Stimulated activated CD8-positive, alpha-beta memory T cell treated with anti-CD3 and anti-CD28 coated beads, Interleukin-2, amount 100 ng/mL, for 48 hours (primary cell): Measurements from ENCODE around the gene RRP1B.
"Not testable (repeated sequence)": the region's sequence is repeated elsewhere in the genome, so short reads cannot be mapped to it uniquely, and the experiment has no call there.

Experiments used
- DNase-seq, 2 donors: peaks; one replicate each; pipeline ENCODE4 v3.0.0-alpha.2; 2020; ENCODE audit warnings: low read depth in 2 of 2

RRP1B gene

GRCh38 chr21:43669828-43670605 lies 10.7 kb downstream of the RRP1B start:
- DNase-seq: no peak

GRCh38 chr21:43675871-43676270 lies 16.5 kb downstream of the RRP1B start:
- no peak for DNase-seq

GRCh38 chr21:43676391-43676790 lies 17.0 kb downstream of the RRP1B start:
- DNase-seq: no peak

GRCh38 chr21:43679951-43680350 lies 20.6 kb downstream of the RRP1B start:
- DNase-seq: no peak

GRCh38 chr21:43680421-43680820 lies 21.1 kb downstream of the RRP1B start:
- DNase-seq: not testable (repeated sequence)

GRCh38 chr21:43681650-43682049 lies 22.3 kb downstream of the RRP1B start:
- no peak for DNase-seq

- no peak for DNase-seq
These were observed 25.1 kb downstream of the RRP1B start for GRCh38 chr21:43684424-43684823.

GRCh38 chr21:43686811-43687565 lies 27.6 kb downstream of the RRP1B start:
- DNase-seq: no peak

GRCh38 chr21:43687566-43688399 lies 28.4 kb downstream of the RRP1B start:
- no peak for DNase-seq

- DNase-seq: no peak
These were observed 29.5 kb downstream of the RRP1B start for GRCh38 chr21:43688906-43689305.

GRCh38 chr21:43689556-43690337 lies 30.4 kb downstream of the RRP1B start:
- DNase-seq: no peak

- DNase-seq: no peak
These were observed 31.0 kb downstream of the RRP1B start for GRCh38 chr21:43690346-43690745.

- no peak for DNase-seq
These were observed 31.9 kb downstream of the RRP1B start for GRCh38 chr21:43691086-43691795.

GRCh38 chr21:43691801-43692200 lies 32.4 kb downstream of the RRP1B start:
- no peak for DNase-seq

GRCh38 chr21:43692949-43693348 lies 33.6 kb downstream of the RRP1B start:
- no peak for DNase-seq

GRCh38 chr21:43693981-43694380 lies 34.6 kb downstream of the RRP1B start:
- DNase-seq: no peak

GRCh38 chr21:43694437-43695079 lies 35.2 kb downstream of the RRP1B start:
- DNase-seq: no peak

- DNase-seq: no peak
These were observed 36.9 kb downstream of the RRP1B start for GRCh38 chr21:43696214-43696613.

- DNase-seq: no peak
These were observed 38.6 kb downstream of the RRP1B start for GRCh38 chr21:43697758-43698643.

- not testable (repeated sequence) for DNase-seq
These were observed 40.1 kb downstream of the RRP1B start for GRCh38 chr21:43699492-43699777.
